HEK293T (cell line): Measurements from ENCODE around the gene MYBPHL.

Experiments
- BHLHE40 ChIP-seq: fragments of 450-650 bp; IDR thresholded peaks from 2 replicates; pipeline ENCODE4 v1.6.1; 2016; ENCODE audit warnings: mild to moderate bottlenecking, moderate library complexity, borderline replicate concordance
- FOXA1 ChIP-seq: fragments of 450-650 bp; IDR thresholded peaks from 2 replicates; pipeline ENCODE4 v1.6.1; 2016; ENCODE audit warnings: mild to moderate bottlenecking
- FOXK2 ChIP-seq: fragments of 450-650 bp; IDR thresholded peaks from 2 replicates; pipeline ENCODE4 v1.6.1; 2016; ENCODE audit warnings: mild to moderate bottlenecking
- FOXM1 ChIP-seq: fragments of 450-650 bp; IDR thresholded peaks from 2 replicates; pipeline ENCODE4 v1.6.1; 2017; ENCODE audit warnings: mild to moderate bottlenecking, borderline replicate concordance
- L3MBTL2 ChIP-seq: fragments of 450-650 bp; conservative IDR thresholded peaks from 2 replicates; pipeline ENCODE4 v1.6.1; 2016; ENCODE audit warnings: mild to moderate bottlenecking
- LEF1 ChIP-seq: fragments of 450-650 bp; IDR thresholded peaks from 2 replicates; pipeline ENCODE4 v1.6.1; 2017; ENCODE audit warnings: mild to moderate bottlenecking, borderline replicate concordance
- NFRKB ChIP-seq: fragments of 450-650 bp; IDR thresholded peaks from 2 replicates; pipeline ENCODE4 v1.6.1; 2016; ENCODE audit warnings: mild to moderate bottlenecking, moderate library complexity
- PKNOX1 ChIP-seq: fragments of 450-650 bp; IDR thresholded peaks from 2 replicates; pipeline ENCODE4 v1.6.1; 2016
- TARDBP ChIP-seq: fragments of 450-650 bp; IDR thresholded peaks from 2 replicates; pipeline ENCODE4 v1.6.1; 2016

- TF ChIP-seq FOXA1 = no peak
- TF ChIP-seq FOXK2 = no peak
- no peak for TF ChIP-seq BHLHE40
- TF ChIP-seq PKNOX1 = no peak
- no peak for TF ChIP-seq LEF1
- no peak for TF ChIP-seq NFRKB
- no peak for TF ChIP-seq TARDBP
- no peak for TF ChIP-seq L3MBTL2
- TF ChIP-seq FOXM1 = no peak
Measured at GRCh38 chr1:109338608-109339007, 31.8 kb upstream of the MYBPHL start.
